Kidney tubule cell (primary cell): ENCODE results near the gene KRTAP3-1.
"Not testable (repeated sequence)": the region's sequence is repeated elsewhere in the genome, so short reads cannot be mapped to it uniquely, and the experiment has no call there.

Experiments used
- DNase-seq: peaks from one replicate; pipeline ENCODE4 v3.0.0-alpha.2; 2018; ENCODE audit warnings: low spot score

Gene KRTAP3-1

DNA sequence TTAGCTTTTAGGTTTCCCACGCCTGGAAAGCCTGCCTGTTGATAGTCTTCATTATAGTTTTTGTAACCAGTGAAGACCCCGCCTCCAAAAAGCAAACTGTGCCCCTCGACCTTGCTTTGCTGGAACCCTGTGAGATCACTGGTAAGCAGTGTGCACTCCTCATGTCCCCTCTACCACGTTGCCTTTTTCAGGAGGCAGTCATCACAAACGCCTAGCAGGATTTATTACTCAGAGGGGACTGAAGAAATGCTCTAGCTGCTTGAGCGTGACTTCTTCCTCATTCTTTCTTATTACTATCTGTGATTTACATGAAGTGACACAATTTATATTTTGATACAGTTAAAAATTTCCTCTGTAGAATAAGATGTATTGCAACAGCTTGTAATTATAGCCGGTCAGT, 6.5 kb upstream of the KRTAP3-1 start:
- peak; percentile 80 for DNase-seq

GRCh38 chr17:41013606-41014005, 4.7 kb upstream of the KRTAP3-1 start:
- peak; percentile 8 for DNase-seq

- DNase-seq: peak; percentile 31
Observed at GRCh38 chr17:41013181-41013580, 4.3 kb upstream of the KRTAP3-1 start.

DNA sequence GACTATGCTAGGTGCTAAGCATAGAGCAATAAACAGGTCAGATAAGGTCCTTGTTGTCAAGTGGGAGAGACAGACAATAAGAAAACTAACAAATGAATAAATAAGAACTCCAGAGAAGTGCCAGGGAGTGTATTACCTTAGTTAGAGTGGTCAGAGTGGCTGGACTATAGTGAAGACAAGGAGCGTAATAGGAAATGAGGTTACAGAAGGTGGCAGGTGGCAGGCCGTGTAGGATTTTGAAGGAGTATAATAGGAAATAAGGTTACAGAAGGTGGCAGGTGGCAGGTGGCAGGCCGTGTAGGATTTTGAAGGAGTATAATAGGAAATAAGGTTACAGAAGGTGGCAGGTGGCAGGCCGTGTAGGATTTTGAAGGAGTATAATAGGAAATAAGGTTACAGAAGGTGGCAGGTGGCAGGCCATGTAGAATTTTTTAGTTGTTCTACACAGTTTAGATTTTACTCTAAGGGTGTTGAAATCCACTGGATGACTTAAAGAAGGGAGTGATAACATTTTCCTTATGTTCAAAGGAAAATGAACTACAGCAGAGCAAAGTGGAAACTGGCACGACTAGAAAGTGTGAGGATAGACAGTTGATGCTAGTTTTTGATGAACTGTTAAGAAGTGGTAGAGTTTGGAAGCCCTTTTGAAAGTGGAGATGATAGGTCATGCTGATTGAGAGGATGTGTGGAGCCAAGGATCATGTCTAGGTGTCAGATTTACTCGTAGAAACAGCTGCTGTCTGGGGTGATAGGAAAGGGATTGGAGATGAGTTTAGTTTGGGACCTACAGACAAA, 3.6 kb upstream of the KRTAP3-1 start:
- no peak for DNase-seq

- DNase-seq: no peak
Observed at GRCh38 chr17:41010441-41010840, 1.5 kb upstream of the KRTAP3-1 start.

- DNase-seq: no peak
Observed at GRCh38 chr17:41009936-41010335, 1.0 kb upstream of the KRTAP3-1 start.

GRCh38 chr17:41009301-41009760, 403 bp upstream of the KRTAP3-1 start:
- peak; percentile 12 for DNase-seq

- DNase-seq: no peak
Observed at GRCh38 chr17:41004397-41004796, 4.5 kb downstream of the KRTAP3-1 start.

- DNase-seq: no peak
Observed at GRCh38 chr17:41003926-41004325, 5.0 kb downstream of the KRTAP3-1 start.

DNA sequence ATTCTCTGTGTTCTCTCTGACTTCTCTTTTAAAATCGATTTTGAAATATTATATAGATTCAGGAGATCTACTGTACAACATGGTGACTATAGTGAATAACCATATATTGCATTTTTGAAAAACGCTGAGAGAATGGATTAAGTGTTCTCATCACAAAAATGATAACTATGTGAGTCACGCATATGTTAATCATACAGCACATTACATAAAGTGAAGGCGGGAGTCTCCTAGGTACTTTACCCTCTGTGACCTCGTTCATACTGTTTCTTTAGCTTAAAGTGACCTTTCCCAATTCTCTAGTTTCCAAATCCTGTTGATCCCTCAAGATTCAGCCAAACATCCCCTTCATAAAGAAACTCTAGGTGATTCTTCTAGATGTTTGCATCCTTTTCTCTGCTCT, 6.1 kb downstream of the KRTAP3-1 start:
- no peak for DNase-seq

GRCh38 chr17:41001795-41002194, 7.1 kb downstream of the KRTAP3-1 start:
- DNase-seq: no peak

DNA sequence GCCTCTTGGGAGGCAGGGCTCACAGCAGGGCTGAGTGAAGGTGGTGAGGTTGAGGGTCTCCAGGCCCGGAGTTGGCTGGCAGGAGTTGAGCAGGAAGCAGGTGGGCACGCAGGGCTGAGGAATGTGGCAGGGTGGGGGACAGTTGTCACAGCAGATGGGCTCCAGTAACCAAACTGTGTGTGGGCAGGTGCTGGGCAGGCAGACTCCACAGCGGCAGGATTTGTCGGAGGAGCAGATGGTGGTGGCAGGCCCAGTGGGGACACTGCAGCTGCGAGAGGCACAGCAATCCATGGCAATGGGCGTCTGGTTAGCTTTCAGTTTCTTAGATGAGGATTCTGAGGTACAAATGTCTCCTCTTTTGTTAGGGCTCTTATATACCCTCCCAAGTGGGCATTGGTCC, 9.4 kb downstream of the KRTAP3-1 start, which contains the start of gene KRTAP3-2:
Gene KRTAP3-2 (minus strand): TSS at position 344 of the 400 bp plus-strand sequence. CDS start 53 bp downstream, at position 291.
- DNase-seq: not testable (repeated sequence)

DNA sequence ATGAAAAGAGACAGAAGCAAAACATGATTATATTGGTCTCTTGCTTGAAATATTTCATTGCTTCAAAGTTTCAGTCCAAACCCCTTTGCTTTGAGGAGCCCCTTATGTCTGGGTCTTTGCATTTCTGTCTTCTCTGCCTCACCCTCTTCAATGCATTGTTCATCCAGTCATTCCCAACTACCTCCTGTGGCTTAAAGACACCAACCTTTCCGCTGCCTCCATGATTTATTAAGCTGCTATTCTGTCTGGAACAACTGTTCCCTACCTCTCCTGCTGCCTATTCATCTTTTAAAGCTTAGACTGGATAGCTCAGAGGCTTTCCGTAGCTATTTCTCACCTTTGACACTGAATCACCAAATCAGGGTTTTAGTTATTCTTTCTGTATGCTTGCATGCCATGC, 11.6 kb downstream of the KRTAP3-1 start:
- DNase-seq: no peak

DNA sequence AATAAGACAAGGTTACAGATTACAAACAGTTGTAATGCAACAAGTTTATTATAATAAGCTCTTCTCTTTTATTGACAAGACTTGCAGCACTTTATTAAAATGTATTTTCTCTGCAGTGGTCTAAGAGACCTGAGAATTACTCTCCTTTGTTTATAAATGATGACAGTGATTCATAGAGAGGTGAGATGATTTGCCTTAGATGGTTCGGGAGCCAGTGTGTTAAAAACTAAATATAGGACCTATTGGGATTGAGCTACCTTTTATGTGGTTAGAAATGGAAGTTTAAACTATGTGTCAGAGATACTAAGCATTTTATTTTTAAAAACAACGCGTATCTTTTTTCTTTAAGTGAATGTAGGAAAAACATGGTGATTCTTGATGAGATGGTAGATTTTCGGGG, 12.1 kb downstream of the KRTAP3-1 start:
- DNase-seq: no peak

- no peak for DNase-seq
Observed at GRCh38 chr17:40995116-40995515, 13.8 kb downstream of the KRTAP3-1 start.

DNA sequence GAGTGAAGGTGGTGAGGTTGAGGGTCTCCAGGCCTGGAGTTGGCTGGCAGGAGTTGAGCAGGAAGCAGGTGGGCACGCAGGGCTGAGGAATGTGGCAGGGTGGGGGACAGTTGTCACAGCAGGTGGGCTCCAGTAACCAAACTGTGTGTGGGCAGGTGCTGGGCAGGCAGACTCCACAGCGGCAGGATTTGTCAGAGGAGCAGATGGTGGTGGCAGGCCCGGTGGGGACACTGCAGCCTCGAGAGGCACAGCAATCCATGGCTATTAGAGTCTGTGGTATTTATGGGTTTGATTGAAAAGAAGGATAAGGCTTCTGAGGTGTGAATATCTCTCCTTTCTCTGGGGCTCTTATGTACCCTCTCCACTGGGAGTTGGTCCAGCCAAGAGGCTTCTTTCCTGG, 15.1 kb downstream of the KRTAP3-1 start, which contains the start of gene KRTAP3-3:
Gene KRTAP3-3 (minus strand): TSS at position 326 of the 400 bp plus-strand sequence. CDS start 67 bp downstream, at position 259.
- DNase-seq: no peak

GRCh38 chr17:40993084-40993483, 15.8 kb downstream of the KRTAP3-1 start:
- no peak for DNase-seq

GRCh38 chr17:40992666-40993065, 16.3 kb downstream of the KRTAP3-1 start:
- DNase-seq: no peak

DNA sequence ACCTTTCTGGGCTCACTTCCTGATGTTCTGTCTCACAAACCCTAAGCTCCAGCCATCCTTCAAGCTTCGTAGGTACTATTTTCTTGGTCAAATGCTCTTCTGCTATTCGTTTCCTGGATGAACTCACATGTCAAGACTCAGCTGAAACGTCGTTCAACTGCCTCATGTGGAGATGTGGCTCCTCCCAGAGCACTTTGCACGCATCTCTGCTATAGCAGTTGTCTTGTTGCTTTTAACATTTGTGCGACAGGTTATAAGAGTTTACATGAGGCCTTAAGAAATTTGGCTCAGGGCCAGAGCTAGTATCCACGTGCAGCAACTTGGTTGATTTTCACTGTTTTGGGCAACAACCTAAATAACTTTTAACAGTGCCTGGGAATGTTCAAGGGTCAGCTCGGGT, 22.0 kb downstream of the KRTAP3-1 start:
- DNase-seq: peak; percentile 35

GRCh38 chr17:40984226-40984625, 24.7 kb downstream of the KRTAP3-1 start, which contains the start of gene KRT40:
Gene KRT40 (minus strand): TSS chr17:40984326. CDS start chr17:40984273, 53 bp downstream.
- no peak for DNase-seq

DNA sequence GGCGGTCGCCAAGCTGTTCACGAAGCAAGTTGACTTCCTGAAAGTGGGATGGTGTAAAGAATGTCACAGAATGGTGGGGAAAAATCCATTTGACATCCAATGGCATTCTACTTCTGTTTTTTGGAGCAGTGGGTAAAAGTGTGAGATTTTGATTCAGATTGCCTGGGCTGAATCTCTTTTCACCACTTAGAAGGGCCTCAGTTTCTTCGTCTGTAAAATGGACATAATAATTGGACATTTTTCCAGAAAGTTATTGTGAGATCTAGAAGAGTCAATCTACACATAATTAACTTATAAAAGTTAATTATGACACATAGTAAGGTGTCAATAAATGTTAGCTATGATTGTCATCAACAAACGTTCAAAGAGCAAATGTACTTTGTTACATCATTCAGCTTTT, 27.8 kb downstream of the KRTAP3-1 start:
- no peak for DNase-seq

- no peak for DNase-seq
Observed at GRCh38 chr17:40980596-40980995, 28.3 kb downstream of the KRTAP3-1 start.

DNA sequence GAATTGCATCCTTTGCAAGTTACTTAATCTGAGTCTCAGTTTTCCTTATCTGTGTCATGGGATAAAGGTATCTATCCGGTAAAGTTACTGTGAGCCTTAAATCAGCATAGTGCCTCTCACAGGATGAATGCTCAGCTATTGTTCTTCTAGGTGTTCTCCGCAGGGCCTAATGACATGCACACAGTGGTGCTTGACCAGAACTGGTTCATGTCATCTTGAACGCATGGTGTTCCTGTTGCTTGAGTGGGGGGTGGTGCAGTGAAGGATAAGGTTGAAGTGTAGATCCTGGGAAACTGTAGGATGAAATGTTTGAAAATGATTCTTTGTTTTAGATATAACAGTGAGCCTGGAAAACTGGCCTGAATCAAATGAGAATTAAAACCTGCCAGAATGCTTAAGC, 28.8 kb downstream of the KRTAP3-1 start:
- no peak for DNase-seq
